Measurements from ENCODE around the gene KTI12.

Gene KTI12

DNA sequence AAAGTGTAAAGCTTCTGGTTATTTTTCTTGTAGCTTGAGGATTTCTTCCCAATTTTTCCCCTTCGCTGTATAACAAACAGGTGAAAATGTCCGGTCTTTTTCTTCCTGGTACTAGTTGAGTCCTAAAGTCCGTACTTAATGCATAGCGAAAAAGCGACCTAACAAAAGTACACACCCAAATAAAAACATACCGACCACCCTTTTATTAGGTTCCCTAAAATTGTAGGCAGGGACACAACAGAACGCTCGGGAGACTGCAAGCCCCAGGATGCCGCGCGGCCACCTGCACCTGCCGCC is 22.2 kb upstream of the KTI12 start:
- H3K36me3 ChIP-seq (replicated peaks; ENCODE audit: insufficient read depth, low read length) = no peaks in the 10 kb centered on the region; the same call in 1 of the 2 replicates
- no peaks in the 10 kb centered on the region for H3K9me3 ChIP-seq (replicated peaks; ENCODE audit: insufficient read depth, low read length)
- H3K79me2 ChIP-seq (ENCODE audit: low read length) = peaks cover 76% of the 10 kb centered on the region
- H3K4me2 ChIP-seq (ENCODE audit: low read depth, low read length) = peak overlapping the region; percentile 94
- peak overlapping the region; percentile 73; the same call in 1 of the 2 replicates for H3K27ac ChIP-seq (ENCODE audit: low read length)
- peak overlapping the region; percentile 92; the same call in 1 of the 2 replicates for H3K9ac ChIP-seq (ENCODE audit: low read length)
- no peaks in the 10 kb centered on the region for H3K9me2 ChIP-seq (replicated peaks; ENCODE audit: insufficient read depth, low read length)
- no peaks in the 10 kb centered on the region for H4K20me1 ChIP-seq (ENCODE audit: insufficient read depth, low read length)
- H3F3A ChIP-seq (ENCODE audit: insufficient read depth, low read length) = peaks cover 13% of the 10 kb centered on the region
- peak overlapping the region; percentile 98 for H2AFZ ChIP-seq (ENCODE audit: low read length)
- peaks cover 24% of the 10 kb centered on the region for H3K4me1 ChIP-seq (ENCODE audit: low read length)
- peak overlapping the region; percentile 97 for H3K4me3 ChIP-seq (ENCODE audit: low read length)
- no peak for DNase-seq
- no peaks in the 10 kb centered on the region for H3K27me3 ChIP-seq (replicated peaks; ENCODE audit: insufficient read depth, low read length)
- TF ChIP-seq EZH2 (optimal IDR thresholded peaks at IDR 0.05; ENCODE audit: low read depth, low read length) (no peak), EZH2phosphoT487 (IDR thresholded peaks at IDR 0.05; ENCODE audit: low read length) (no peak)
- TF ChIP-seq, protein P1, sequence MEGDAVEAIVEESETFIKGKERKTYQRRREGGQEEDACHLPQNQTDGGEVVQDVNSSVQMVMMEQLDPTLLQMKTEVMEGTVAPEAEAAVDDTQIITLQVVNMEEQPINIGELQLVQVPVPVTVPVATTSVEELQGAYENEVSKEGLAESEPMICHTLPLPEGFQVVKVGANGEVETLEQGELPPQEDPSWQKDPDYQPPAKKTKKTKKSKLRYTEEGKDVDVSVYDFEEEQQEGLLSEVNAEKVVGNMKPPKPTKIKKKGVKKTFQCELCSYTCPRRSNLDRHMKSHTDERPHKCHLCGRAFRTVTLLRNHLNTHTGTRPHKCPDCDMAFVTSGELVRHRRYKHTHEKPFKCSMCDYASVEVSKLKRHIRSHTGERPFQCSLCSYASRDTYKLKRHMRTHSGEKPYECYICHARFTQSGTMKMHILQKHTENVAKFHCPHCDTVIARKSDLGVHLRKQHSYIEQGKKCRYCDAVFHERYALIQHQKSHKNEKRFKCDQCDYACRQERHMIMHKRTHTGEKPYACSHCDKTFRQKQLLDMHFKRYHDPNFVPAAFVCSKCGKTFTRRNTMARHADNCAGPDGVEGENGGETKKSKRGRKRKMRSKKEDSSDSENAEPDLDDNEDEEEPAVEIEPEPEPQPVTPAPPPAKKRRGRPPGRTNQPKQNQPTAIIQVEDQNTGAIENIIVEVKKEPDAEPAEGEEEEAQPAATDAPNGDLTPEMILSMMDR (IDR thresholded peaks at IDR 0.05; ENCODE audit: low read length) = no peak

DNA sequence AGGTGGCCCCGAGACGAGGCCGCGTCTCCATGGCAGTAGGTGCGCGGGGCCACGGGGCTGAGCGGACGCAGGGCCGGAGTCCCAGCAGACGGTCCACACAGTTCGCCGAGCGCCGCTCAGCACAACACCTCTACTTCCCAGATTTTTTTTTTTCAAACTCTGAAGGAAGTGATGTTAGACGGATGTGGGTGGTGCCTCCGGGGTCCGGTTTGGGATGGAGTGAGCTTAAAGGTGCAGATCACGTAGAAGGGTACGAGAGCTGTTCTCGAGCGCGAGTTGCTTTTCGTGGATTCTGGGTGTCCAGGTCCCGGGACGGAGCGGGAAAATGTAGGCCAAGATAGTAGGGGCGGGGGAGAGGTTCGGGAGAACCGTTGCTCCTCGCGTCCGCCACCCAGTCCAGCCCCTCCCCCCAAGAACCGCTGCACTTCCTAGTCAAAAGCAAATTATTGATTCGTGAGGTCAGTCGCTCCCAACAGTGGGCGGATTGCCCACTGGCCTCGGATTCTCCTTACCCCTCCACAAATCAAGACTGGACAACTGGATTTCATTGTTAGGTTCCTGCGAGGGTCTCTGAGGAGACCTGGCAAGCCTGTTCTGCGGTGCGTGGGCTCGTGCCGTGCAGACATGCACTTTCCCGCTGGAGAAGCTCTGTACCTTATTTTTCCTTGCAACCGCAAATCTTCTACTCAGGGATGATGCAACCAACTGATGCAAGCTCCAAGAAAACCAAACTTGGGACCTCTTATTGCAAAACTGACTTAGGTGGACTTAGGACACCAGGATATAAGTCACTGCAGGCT is 21.7 kb upstream of the KTI12 start, which contains the start of gene TXNDC12:
TSS of gene TXNDC12 (minus strand) at position 126 of the 800 bp plus-strand sequence. CDS start at position 31, 95 bp downstream.
- H3F3A ChIP-seq (ENCODE audit: insufficient read depth, low read length) = peaks cover 13% of the 10 kb centered on the region
- TF ChIP-seq, protein P1 (IDR thresholded peaks at IDR 0.05; ENCODE audit: low read length) = no peak
- TF ChIP-seq EZH2phosphoT487 (IDR thresholded peaks at IDR 0.05; ENCODE audit: low read length) (no peak), EZH2 (optimal IDR thresholded peaks at IDR 0.05; ENCODE audit: low read depth, low read length) (no peak)
- peaks cover 71% of the 10 kb centered on the region for H3K79me2 ChIP-seq (ENCODE audit: low read length)
- peak within 1 kb of the TSS; percentile 92 for H3K9ac ChIP-seq (ENCODE audit: low read length)
- H3K36me3 ChIP-seq (replicated peaks; ENCODE audit: insufficient read depth, low read length) = no peaks in the 10 kb centered on the region; the same call in 1 of the 2 replicates
- peak within 1 kb of the TSS; percentile 98 for H2AFZ ChIP-seq (ENCODE audit: low read length)
- peaks cover 24% of the 10 kb centered on the region for H3K4me1 ChIP-seq (ENCODE audit: low read length)
- peak within 1 kb of the TSS; percentile 94 for H3K4me2 ChIP-seq (ENCODE audit: low read depth, low read length)
- peak; percentile 87 for DNase-seq
- peak within 1 kb of the TSS; percentile 97 for H3K4me3 ChIP-seq (ENCODE audit: low read length)
- H3K9me3 ChIP-seq (replicated peaks; ENCODE audit: insufficient read depth, low read length) = no peaks in the 10 kb centered on the region
- peak within 1 kb of the TSS; percentile 73 for H3K27ac ChIP-seq (ENCODE audit: low read length)
- H4K20me1 ChIP-seq (ENCODE audit: insufficient read depth, low read length) = no peaks in the 10 kb centered on the region
- H3K27me3 ChIP-seq (replicated peaks; ENCODE audit: insufficient read depth, low read length) = no peaks in the 10 kb centered on the region
- H3K9me2 ChIP-seq (replicated peaks; ENCODE audit: insufficient read depth, low read length) = no peaks in the 10 kb centered on the region

DNA sequence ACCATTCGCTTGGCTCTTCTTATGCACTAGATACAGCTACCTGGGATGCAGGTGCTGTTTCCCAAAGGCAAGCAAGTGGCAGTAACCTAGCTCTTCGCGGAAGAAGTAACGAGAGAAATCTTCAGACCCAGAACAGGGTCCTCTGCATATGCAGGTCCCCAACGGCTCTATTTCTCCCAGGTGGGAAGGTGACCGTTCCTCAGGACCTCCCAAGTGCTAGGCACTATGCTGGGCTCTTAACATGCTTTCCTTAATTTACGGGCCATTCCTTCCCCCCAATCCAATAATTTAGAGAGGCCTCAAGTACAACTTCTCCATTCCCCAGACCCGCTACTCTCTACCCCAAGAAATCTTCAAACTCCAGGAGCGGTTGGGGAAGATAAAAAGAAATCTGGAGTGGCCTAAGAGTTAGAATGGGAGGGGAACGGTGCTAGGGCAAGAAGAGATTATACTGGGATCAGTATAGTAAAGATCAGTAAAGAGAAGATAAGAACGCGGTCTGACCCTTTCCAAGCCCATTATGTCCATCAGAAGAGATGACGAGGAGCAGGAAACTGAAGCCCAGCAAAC is 21.0 kb upstream of the KTI12 start:
- Histone ChIP-seq H3K4me1 (ENCODE audit: low read length) (peaks cover 24% of the 10 kb centered on the region), H3K27me3 (replicated peaks; ENCODE audit: insufficient read depth, low read length) (no peaks in the 10 kb centered on the region), H2AFZ (ENCODE audit: low read length) (peak overlapping the region; percentile 98), H3K4me2 (ENCODE audit: low read depth, low read length) (peak overlapping the region; percentile 94), H3K4me3 (ENCODE audit: low read length) (peak overlapping the region; percentile 97), H3K9me3 (replicated peaks; ENCODE audit: insufficient read depth, low read length) (no peaks in the 10 kb centered on the region), H3K9me2 (replicated peaks; ENCODE audit: insufficient read depth, low read length) (no peaks in the 10 kb centered on the region), H4K20me1 (ENCODE audit: insufficient read depth, low read length) (no peaks in the 10 kb centered on the region), H3K79me2 (ENCODE audit: low read length) (peaks cover 64% of the 10 kb centered on the region), H3K27ac (ENCODE audit: low read length) (peak overlapping the region; percentile 73; the same call in 1 of the 2 replicates), H3F3A (ENCODE audit: insufficient read depth, low read length) (peaks cover 13% of the 10 kb centered on the region), H3K36me3 (replicated peaks; ENCODE audit: insufficient read depth, low read length) (no peaks in the 10 kb centered on the region), H3K9ac (ENCODE audit: low read length) (peak overlapping the region; percentile 92)
- no peak for DNase-seq
- no peak for TF ChIP-seq EZH2 (optimal IDR thresholded peaks at IDR 0.05; ENCODE audit: low read depth, low read length)
- TF ChIP-seq EZH2phosphoT487 (IDR thresholded peaks at IDR 0.05; ENCODE audit: low read length) = no peak
- TF ChIP-seq, protein P1 (IDR thresholded peaks at IDR 0.05; ENCODE audit: low read length) = no peak

Measured in MM.1S (cell line).